Measurements from ENCODE around the gene FNDC3B.

Gene FNDC3B

DNA sequence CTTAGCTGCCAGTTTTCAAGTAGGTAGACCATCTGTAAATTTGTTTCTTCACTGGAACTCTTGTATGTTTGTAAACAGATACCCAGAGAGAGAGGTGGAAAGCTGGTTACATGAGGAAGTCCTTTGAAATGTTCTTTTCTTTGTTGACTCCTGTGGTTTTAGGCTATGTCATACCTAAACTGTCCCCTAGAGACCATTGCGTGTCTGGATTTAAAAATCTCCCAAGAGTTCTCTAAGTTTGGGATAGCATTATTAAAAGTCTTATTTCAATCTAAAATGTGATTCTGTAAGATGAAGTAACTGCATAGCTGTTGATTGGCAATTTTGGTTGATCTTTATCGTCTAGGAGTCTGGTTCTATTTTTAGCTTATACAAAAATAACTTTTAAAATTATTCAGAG lies 281.7 kb downstream of the FNDC3B start:
- DNase-seq = no peak

DNA sequence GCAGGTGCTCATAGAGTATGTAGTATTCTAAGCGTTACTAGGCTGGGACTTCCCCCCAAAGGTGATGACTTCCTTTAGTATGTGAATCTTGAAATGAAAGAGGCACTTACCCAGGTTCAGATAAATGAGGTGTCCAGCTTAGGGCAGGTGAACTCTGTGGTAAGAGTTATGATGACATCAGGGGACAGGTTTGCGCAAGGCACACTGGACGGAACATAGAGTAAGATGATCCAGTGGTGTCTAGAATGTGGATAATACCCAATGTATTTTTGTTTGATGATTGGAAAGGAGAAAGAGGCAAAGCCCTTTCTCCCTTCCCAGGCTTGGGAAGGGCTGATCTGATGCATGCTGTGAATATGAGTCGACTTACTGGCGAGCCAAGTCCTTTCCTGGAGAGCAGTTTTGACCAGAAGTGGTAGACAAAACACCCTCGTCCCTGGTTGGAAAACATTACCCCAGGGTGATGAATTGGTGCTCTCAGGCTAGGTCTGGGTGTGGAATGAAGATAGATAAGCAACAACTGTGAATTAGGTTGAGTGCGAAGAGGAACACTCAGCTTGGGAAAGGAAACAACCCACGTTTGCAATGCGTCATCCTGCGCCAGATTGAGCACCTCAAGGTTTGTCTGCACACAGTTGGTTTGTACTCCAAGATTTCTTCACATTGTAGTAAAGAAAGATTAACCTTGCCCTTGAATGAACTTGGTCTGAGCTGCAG lies 284.7 kb downstream of the FNDC3B start:
- DNase-seq = peak; percentile 52

DNA sequence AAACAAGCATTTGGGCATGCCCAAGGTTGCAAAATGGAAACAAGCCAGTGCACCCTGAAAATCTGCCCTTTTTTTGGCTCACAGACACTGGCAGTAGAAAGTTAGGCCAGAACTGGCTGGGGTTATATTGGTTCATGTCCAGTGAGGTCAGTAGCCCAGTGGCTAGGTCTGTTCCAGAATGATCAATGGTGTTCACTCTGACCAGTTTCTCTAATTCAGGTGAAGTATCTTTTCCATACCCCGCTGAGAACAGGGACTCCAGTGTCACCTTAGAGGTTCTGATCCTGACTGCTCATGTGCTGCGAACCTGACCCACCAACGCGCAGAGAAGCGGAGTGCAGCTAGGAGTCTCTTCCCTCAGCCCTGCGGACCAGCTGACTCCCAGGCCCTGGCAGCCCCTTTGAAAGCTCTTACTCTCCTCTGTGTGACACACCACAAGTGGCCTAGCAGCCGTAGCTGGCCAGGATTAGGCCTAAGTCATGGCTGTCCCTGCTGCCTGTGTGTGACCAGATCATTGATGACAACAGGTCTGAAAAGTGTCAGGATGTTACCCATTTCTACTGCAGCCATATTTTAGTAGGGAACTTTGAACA lies 285.3 kb downstream of the FNDC3B start:
- DNase-seq = no peak

DNA sequence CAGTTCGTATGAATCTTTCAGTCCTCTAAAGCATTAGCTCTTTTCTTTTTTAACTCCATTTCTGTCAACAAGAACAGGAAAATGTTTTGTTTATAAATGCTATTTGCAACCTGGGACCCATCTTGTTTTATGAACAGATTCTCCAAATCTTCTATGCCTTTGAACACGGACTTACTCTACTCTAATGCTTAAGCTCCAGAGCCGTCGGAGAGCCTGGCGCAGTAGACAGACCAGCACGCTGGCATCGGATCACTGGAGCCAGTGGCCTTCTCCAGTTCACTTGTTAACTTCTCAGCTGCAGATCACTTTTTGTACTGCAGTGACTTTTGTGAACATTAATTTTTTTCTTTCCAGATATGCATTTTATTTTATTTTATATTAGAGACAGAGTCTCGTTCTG lies 286.1 kb downstream of the FNDC3B start:
- no peak for DNase-seq

DNA sequence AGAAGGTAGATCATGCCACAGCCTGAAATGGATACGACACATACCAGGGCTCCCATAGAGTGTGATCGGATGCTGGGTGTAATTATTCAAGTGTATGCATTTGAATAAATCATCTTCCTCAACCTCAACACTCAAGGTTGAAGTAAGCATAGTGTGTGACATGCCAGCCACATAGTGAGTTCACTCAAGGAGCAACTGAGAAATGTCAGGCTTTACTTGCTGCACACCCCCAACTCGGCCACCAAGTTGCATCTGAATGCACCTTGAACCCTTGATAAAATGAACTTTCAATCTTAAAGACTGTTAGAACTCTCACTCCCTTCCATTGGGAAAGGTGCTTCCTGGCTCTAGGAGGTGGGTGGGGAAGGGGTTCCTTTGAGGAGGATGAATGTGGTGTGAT lies 287.6 kb downstream of the FNDC3B start:
- DNase-seq = no peak

DNA sequence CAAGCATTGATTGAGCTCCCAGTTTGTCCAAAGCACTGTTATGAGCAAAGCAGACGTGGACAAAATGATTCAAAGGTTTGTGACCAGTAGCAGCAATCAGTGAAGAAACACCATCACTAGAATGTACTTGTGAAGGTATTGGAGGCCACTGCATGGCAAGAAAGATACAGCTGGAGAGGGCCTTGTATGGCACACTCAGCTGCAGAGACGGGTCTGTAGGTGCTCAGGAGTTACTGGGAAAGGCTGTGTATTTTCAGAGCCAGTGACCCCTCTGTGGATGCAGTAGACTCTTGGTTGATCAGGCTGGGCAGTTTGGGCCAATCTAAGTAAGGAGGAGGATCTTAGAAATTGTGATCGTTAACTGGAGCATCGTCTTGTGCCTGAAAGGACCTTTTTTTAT lies 288.9 kb downstream of the FNDC3B start:
- DNase-seq = no peak

DNA sequence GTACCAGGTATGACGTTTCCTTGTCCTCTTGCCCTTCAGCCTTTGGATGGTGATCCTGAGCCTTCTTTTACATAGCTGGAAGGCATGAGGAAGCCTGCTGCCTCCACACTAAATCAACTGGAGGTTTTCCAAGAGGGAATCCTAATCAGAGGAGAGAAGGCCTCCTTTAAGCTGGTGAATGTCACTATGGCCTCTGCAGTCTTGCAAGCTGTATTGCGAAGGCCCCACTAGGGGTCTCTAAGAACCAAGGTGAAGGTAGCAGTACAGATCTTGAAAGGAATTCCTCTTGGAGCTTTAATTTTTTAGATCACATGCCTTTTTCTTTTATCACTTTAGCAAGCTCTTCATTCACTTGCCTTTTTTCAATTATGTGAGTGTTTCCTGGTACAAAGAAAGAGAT lies 289.7 kb downstream of the FNDC3B start:
- DNase-seq = no peak

DNA sequence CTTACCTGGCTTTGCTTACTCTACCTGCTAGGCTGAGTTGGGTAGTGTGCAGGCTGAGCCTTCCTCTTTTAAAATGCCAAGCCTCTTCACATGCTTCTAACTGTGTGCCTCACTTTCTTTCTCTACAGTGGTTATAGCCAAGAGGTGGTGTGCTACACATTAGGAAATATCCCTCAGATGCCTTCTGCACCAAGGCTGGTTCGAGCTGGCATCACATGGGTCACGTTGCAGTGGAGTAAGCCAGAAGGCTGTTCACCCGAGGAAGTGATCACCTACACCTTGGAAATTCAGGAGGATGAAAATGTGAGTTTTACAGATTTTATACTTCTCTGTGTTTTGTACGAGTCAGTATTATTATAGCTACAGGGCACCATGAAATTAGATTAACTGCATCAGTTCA lies 291.0 kb downstream of the FNDC3B start:
- DNase-seq = no peak

DNA sequence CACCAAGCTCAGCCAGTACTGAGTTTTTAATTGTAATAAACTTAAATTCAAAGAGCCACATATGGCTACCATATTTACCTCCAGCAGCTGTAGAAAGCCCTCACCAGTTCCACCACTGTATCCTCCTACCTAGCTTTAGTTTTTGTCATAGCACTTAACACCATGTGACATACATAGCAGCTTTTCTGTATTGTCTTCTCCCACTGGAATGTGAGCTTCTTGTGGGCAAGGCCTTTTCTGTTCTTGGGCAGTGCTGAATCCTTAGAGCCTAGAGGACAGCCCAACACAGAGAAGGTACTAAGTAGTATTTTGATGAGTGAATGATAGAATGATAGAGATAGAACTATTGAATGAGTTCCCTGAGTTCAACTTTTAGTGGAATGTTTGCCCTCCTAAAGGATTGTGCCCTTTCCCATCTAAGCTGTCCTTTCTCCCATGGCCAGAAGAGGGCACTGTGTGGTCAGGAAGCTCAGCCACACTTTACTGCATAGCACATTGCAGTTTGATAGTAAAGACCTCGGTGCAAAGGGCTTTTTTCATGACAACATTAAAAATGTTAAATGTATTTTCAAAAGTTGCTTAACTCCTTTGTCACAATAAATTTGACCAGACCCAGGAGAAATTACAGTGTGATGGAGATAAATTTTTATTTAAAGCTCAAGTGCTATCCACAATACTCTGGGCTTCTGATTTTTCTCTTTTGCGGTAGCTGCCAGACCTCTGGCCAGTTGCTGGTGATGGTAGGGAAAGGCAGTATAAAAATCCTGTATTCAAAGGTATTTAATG lies 293.1 kb downstream of the FNDC3B start:
- peak; percentile 62 for DNase-seq

DNA sequence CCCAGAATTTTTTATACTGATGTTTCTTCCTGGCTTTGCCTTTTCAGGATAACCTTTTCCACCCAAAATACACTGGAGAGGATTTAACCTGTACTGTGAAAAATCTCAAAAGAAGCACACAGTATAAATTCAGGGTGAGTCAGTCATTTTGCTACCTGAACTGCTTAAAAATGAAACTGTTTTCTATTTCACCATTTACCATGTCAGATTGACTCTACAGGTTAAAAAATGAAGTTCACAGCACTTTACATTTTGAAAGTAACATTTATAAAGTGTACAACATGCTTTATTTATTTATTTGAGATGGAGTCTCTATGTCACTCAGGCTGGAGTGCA lies 293.6 kb downstream of the FNDC3B start:
- DNase-seq = no peak

DNA sequence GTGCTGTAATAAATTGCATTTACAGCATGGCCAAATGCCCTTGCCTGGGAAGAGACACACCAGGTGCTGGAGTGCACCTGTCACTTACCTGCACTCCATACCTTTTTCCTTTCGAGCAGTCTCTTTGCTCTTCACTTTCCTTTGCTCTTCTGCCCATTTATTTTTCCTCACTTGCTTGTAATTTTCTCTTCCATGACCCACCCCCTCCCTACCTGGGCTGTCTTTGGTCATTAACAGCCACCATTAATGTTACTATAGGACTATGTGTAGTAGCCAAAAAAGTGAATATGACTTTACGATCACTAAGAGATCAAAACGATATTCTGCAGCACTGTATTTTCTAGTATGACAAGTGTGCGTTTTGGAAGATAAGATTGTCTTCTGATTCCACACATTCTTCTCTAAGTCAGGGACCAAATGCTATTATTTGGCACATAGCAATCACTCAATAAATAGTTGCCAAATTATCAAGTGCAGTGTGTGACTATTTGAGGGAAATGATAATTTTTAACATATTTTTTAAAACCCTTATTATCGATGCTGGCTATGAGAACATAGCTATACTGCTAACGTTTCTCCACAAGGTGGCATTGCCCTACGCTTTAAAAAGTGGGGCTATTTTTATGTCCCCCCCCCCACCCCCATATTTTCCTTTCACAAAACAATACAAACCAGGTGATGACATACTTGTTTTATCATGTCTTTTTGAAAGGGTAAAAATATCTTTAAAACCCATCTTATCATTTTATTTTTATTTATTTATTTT lies 294.5 kb downstream of the FNDC3B start:
- DNase-seq = no peak

DNA sequence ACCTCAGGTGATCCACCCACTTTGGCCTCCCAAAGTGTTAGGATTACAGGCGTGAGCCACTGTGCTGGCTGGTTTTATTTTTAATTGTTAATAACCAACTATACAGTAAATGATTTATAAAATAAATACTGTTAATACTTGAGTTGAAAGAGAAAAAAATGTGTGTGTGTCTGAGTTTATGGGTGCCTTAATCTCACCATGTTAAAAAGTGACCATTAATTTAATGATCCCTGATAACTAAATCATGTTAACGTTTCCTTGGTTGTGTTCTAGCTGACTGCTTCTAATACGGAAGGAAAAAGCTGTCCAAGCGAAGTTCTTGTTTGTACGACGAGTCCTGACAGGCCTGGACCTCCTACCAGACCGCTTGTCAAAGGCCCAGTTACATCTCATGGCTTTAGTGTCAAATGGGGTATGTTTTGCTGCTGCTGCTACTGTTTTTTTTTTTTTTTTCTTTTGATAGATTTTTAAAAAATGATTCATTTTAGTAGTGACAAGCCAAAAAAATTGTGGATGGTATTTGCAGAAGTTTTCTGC lies 295.4 kb downstream of the FNDC3B start:
- DNase-seq = no peak

DNA sequence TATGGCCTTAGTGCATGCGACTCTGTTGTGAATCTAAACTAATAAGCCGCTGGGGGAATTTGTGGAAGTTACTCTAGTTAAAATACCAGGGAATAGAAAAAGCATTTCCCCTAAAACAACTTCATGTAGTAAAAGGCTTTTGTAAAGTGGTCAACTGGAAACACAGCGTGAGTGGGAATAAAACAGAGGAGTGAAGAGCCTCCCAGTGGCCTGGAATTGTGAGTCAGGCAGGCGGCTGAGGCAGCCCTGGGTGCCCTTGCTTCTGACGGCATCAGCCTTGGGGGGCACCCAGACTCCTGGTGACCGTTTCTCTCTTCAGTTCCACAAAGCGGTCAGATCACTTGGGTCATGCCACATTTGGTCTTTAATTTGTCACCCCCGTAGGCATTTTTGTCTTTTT lies 300.5 kb downstream of the FNDC3B start:
- no peak for DNase-seq

DNA sequence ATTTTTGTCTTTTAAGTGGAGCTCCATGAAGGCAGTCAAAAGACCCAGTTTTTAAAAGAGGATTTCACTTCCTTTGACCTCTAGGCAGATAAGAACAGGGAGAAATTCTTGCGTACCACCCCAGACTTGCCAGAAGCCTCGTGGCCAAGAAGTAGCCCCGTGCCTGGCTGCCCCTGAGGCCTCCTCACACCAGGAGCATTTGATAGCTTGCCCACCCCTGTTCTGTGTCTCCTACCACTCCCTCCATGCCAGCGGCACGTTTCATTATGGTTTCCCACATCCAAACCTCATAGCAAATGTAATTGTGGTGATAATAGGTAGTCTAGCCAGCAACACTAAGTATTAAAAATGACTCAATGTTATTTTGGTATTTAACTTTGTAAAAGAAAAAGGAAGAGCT lies 301.2 kb downstream of the FNDC3B start:
- no peak for DNase-seq

DNA sequence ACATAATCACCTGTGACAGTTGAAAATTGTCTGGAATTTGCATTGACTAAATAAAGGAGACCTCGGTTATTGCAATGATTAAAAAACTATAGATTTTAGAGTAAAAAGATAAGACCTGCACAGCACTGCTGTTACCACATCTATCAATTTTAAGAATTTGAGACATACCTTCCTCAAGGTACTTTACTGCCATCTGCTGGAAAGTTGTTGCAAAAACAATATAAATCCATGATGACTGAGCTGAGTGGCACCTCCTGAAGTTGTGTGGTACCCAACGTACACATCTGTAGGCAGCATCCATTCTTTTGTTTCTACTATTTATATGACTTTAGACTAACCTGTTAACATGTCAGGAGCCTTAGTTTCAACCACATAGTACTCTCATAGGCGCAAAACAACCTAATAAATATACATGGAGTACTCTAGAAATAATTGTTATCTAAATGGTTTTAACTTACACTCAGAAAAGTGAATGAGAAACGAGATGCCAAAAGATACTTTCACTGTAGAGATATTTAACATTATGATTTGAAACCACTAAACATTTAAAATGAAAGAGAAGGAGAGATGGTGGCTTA lies 302.2 kb downstream of the FNDC3B start:
- peak; percentile 69 for DNase-seq

DNA sequence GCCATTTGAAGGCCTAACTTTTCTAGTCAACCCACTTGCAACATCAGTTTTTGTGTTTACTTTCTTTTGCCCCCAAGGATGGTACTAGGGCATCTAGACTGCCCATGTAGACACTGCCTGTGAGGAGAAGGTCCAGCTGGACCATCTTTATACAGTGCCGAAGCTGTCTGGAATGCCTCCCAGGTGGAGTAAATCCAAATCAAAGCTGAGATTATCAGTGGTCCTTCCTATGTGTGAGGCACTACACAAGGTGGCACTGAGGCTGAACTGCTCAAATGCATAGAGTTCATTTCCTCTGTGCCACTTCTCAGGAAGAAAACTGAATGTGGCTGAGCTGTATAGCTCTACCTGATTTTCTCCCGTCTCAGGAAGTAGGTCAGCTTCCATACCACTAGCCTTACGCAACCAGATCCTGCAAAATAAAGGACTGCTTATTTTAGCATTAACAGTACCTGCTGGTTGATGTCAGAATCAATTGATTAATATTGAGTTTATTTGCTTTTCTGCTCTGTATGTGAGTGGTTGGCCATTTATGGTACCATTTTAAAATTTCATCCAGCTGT lies 302.8 kb downstream of the FNDC3B start:
- no peak for DNase-seq

DNA sequence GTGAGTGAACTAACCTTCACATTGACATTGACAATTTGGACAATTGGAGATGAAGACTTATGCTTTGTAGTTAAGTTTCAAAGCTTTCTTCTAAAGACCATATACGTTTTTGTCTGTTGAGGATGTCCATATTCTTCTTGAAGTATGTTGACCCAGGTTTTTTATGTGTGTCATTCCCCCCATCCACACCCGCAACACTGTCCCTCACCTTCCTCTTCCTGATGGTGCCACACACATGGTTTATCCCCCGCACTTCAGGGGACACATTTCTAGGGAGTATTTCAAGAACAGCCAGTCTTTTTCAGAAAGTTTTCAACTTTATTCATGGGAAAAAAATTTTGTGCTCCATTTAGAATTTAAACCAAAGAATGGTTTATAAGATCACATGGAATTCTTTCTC lies 303.7 kb downstream of the FNDC3B start:
- DNase-seq = no peak

DNA sequence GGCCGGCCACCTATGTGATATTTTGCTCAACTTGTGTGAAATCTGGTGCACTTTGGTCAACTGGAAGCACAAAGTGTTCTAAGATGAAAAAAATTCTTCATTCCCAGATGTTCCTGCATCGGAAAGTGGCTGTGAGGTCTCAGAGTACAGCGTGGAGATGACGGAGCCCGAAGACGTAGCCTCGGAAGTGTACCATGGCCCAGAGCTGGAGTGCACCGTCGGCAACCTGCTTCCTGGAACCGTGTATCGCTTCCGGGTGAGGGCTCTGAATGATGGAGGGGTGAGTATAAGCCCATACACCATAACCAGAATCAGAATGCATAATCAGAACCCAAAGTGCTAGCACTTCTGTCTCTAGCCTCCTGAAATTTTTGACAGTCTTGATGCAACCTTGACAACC lies 304.6 kb downstream of the FNDC3B start:
- DNase-seq = no peak

DNA sequence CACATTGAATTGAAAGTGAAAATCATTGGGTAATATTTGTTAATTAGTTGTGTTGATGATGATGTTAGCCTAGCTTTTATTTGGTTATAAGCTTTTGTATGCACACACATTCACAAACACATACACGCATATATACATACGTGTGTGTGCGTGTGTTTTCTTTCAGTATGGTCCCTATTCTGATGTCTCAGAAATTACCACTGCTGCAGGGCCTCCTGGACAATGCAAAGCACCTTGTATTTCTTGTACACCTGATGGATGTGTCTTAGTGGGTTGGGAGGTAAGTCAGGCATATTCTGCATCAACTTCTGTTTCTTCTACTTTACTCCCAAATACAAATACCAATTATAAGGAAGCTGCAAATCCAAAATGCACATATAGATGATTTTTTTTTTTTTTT lies 306.8 kb downstream of the FNDC3B start:
- no peak for DNase-seq

DNA sequence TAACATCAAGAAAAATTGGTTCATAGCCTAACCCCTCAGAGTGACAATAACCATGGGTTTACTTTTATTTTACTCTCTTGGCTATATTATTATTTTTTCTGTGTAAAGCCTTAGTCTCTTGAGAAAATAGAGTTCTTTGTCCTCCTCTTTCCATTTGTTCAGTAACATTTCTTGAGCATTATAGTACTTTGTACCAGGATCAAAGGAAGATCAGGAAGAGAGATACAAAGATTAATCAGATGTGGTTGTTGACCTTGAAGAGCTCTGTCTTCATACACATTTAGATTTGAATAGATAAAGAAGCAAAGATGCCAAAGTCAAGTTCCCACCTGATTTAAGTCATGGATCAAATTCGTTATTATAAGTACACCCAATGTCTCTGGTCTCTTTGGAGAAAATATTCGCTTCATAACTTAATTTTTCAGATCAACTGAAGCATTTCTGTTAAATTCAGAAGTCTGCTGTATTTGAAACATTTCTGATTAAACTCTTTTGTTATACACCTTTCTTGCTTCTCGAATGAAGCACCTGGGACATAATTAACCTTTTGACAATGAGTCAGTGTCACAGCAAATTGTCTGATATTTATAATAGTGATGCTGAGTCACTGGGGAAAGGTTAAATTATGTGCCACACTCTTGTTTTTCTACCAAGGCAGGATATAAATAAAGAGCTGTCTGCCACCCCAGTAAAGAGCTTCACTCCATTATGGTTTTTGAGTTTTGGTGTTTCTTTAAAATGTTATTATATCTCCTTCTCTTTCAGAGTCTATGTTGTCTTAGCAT lies 308.7 kb downstream of the FNDC3B start:
- DNase-seq = no peak

DNA sequence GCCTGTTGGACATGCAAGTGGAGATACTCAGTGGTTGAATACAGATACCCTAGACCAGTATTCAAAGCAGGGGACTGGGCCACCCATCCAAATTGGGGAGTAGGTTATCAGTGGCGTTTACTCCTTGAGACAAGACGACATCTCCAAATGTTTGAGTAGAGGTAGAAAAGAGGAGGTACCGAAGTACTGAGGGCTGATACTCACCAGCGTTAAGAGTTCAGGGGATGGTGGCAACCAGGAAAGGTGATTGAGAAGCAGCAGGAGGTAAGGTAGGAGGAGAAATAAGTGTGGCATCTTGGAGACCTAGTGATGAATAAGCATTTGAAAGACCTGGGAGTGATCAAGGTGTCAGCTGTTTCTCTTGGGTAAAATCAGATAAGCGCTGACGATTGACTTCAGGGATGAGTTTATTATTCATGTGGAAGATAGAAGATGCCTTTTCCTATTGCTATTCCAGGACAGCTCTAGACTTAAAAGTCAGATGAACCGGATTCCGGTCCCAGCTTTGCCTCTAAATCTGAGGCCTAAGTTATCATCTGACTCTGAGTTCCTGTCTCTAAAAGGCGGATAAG lies 312.6 kb downstream of the FNDC3B start:
- no peak for DNase-seq

Data from fibroblast of upper back skin (primary cell).